HepG2 (cell line): ENCODE results near the gene RAMAC. TPM values are rescaled to one million over a fixed set of nuclear protein-coding genes. Genes with fewer than 3 reads are reported as not detected.

Source experiments
- ATAC-seq: fragments of 200-7000 bp; cut with Tn5 transposase; 3 replicates; pipeline ENCODE4 v1.9.1; 2020; ENCODE audit warnings: mild to moderate bottlenecking, moderate library complexity
- BruUV-seq: library from RNA; stranded (reverse); fragments of 400-500 nt; replicated peaks from 2 replicates; lab custom pipeline; 2021; lab: Mats Ljungman, UMichigan
- CTCF ChIA-PET: fragments of 300-600 bp; formaldehyde crosslinking; extraction: SDS; loops from one replicate; lab custom pipeline; 2021; ENCODE audit warnings: low total read pairs, inconsistent platforms, low intra/inter-chr PET ratio; lab: Yijun Ruan, JAX
- POLR2A ChIA-PET: fragments of 350-600 bp; sonication (Branson Sonifier 250); formaldehyde crosslinking; loops from one replicate; lab custom pipeline; 2020; ENCODE audit warnings: antibody characterized with exemption, inconsistent platforms; lab: Yijun Ruan, JAX
- DNase-seq: peaks from one replicate; pipeline ENCODE4 v3.0.0-alpha.2; 2015; ENCODE audit warnings: low spot score
- FAIRE-seq: peaks from 3 replicates; lab custom pipeline; 2011; peaks lifted over from hg19 to GRCh38; lab: Jason Lieb, UNC
- H2AFZ ChIP-seq: one replicate; pipeline ENCODE4 v1.6.1; 2011; ENCODE audit warnings: low read length, inconsistent platforms
- H3K27ac ChIP-seq: fragments of 300-600 bp; 3 replicates; pipeline ENCODE4 v1.8.0; 2011; ENCODE audit warnings: mixed run types, mild to moderate bottlenecking, mixed read lengths, low read length, inconsistent platforms; ENCODE audit not compliant: insufficient read depth; ENCODE audit errors: extremely low read length
- H3K27me3 ChIP-seq, 2 experiments: fragments of 200-600 bp in 1 of 2; 2 replicates in 1 of 2; 3 replicates in 1 of 2; pipeline versions ENCODE4 v1.6.0 to v1.8.0; 2011; ENCODE audit warnings: low read length in 2 of 2, mild to moderate bottlenecking in 2 of 2, moderate library complexity in 2 of 2, inconsistent platforms in 1 of 2; ENCODE audit not compliant: insufficient read depth in 2 of 2, control insufficient read depth in 1 of 2
- H3K36me3 ChIP-seq, 2 experiments: fragments of 200-600 bp in 1 of 2; replicated peaks in 1 of 2; 2 replicates in 1 of 2; 3 replicates in 1 of 2; pipeline versions ENCODE4 v1.5.1 to v1.8.0; 2011; ENCODE audit warnings: low read length in 2 of 2, inconsistent platforms in 1 of 2; ENCODE audit not compliant: insufficient read depth in 2 of 2, control insufficient read depth in 1 of 2
- H3K4me1 ChIP-seq: 2 replicates; pipeline ENCODE4 v1.5.1; 2012; ENCODE audit warnings: low read length, inconsistent platforms; ENCODE audit not compliant: insufficient read depth
- H3K4me2 ChIP-seq: 2 replicates; pipeline ENCODE4 v1.6.0; 2011; ENCODE audit warnings: low read depth, low read length, inconsistent platforms
- H3K4me3 ChIP-seq, 3 experiments: fragments of 200-600 bp in 1 of 3; sonication (generic), shearing (Covaris generic) in 1 of 3; replicated peaks in 1 of 3; 2 replicates each; pipeline ENCODE4 v1.5.1; 2011 to 2016; ENCODE audit warnings: low read length in 3 of 3, inconsistent platforms in 2 of 3, low read depth in 2 of 3, mild to moderate bottlenecking in 2 of 3, control low read depth in 1 of 3, mixed read lengths in 1 of 3; ENCODE audit not compliant: insufficient read depth in 1 of 3
- H3K79me2 ChIP-seq: one replicate; pipeline ENCODE4 v1.6.1; 2011; ENCODE audit warnings: low read length, inconsistent platforms; ENCODE audit not compliant: insufficient read depth
- H3K9ac ChIP-seq: 2 replicates; pipeline ENCODE4 v1.6.0; 2011; ENCODE audit warnings: mild to moderate bottlenecking, low read depth, low read length, inconsistent platforms; ENCODE audit not compliant: insufficient read depth
- H3K9me3 ChIP-seq: 2 replicates; pipeline ENCODE4 v1.5.1; 2012; ENCODE audit warnings: mild to moderate bottlenecking, low read length
- H4K20me1 ChIP-seq: 2 replicates; pipeline ENCODE4 v1.6.0; 2011; ENCODE audit warnings: inconsistent platforms, mild to moderate bottlenecking, low read length, moderate library complexity; ENCODE audit not compliant: insufficient read depth
- CEBPG ChIP-seq: IDR thresholded peaks from 2 replicates; pipeline ENCODE4 v1.6.1; 2016
- ESRRA ChIP-seq: sonication (generic); formaldehyde crosslinking; IDR thresholded peaks from 2 replicates; pipeline ENCODE4 v1.5.1; 2020; ENCODE audit warnings: mild to moderate bottlenecking, low read depth, missing genetic modification reagents
- MAZ ChIP-seq, 2 experiments: sonication (generic) in 1 of 2; formaldehyde crosslinking in 1 of 2; IDR thresholded peaks; 2 replicates each; pipeline versions ENCODE4 v1.5.0 to v1.6.1; 2012 to 2020; ENCODE audit warnings: low read depth in 2 of 2, mild to moderate bottlenecking in 2 of 2, borderline replicate concordance in 1 of 2, improper control_type of control experiment in 1 of 2, low read length in 1 of 2, missing genetic modification reagents in 1 of 2, moderate library complexity in 1 of 2
- MLLT10 ChIP-seq: sonication (generic); formaldehyde crosslinking; IDR thresholded peaks from 2 replicates; pipeline ENCODE4 v1.4.0; 2020; ENCODE audit warnings: missing genetic modification reagents
- PHF5A ChIP-seq: IDR thresholded peaks from one replicate; pipeline ENCODE4 v1.6.1; 2018; ENCODE audit warnings: low read depth, missing genetic modification reagents; ENCODE audit not compliant: unreplicated experiment
- PHF8 ChIP-seq: sonication (generic); formaldehyde crosslinking; IDR thresholded peaks from 2 replicates; pipeline ENCODE4 v1.5.0; 2020; ENCODE audit warnings: missing genetic modification reagents
- RFXANK ChIP-seq: IDR thresholded peaks from 2 replicates; pipeline ENCODE4 v1.6.1; 2016
- TBX3 ChIP-seq: fragments of 450-650 bp; IDR thresholded peaks from 2 replicates; pipeline ENCODE4 v1.6.1; 2017; ENCODE audit warnings: antibody characterized with exemption, mild to moderate bottlenecking, inconsistent platforms, borderline replicate concordance
- ZNF678 ChIP-seq: sonication (generic); formaldehyde crosslinking; IDR thresholded peaks from 2 replicates; pipeline ENCODE4 v1.4.0; 2020; ENCODE audit warnings: mild to moderate bottlenecking, missing genetic modification reagents
- WGBS: methylation state at CpG from one replicate; pipeline ENCODE4 v1.1.6; 2017; ENCODE audit warnings: low lambda C conversion rate; 5-methylcytosine and 5-hydroxymethylcytosine counted together
- in situ Hi-C: cut with HindIII; loops from 2 replicates; pipeline ENCODE4 v1.10.0; 2017; ENCODE audit warnings: low pct_unique_long_range_greater_than_20kb; ENCODE audit not compliant: extremely low pct_ligation_motif_present
- intact Hi-C: fragments of 100-400 bp; cut with micrococcal nuclease; formaldehyde crosslinking; loops from one replicate; pipeline ENCODE4 v1.10.0; 2022; ENCODE audit not compliant: unreplicated experiment
- polyA plus RNA-seq, 8 experiments: library from polyadenylated mRNA; depleted of rRNA in 3 of 8; stranded (reverse) in 7 of 8; unstranded in 1 of 8; fragments of >200 nt; fragmentation: Illumina TruSeq in 4 of 8; extraction: Trizol in 4 of 8; gene quantifications; 2 replicates each; pipeline versions ENCODE4 v1.2.1 to v1.2.3, GENCODE V29; 2011 to 2016; ENCODE audit warnings: low read depth in 4 of 8, missing spikeins in 1 of 8, mixed read lengths in 1 of 8; ENCODE audit not compliant: insufficient read depth in 1 of 8
- total RNA-seq, 5 experiments: library from RNA; depleted of rRNA; stranded (reverse); fragments of >200 nt; fragmentation: Illumina TruSeq; extraction: Trizol; gene quantifications; 2 replicates each; pipeline ENCODE4 v1.2.3, GENCODE V29; 2016; ENCODE audit warnings: low read depth in 1 of 5
- TF ChIP-seq, protein P1 (sequence below): sonication (generic); formaldehyde crosslinking; IDR thresholded peaks from 2 replicates; pipeline ENCODE4 v1.4.0; 2020; ENCODE audit warnings: mild to moderate bottlenecking, missing genetic modification reagents, borderline replicate concordance
- TF ChIP-seq, protein P2 (sequence below): sonication (generic); formaldehyde crosslinking; IDR thresholded peaks from 2 replicates; pipeline ENCODE4 v1.5.1; 2020; ENCODE audit warnings: mild to moderate bottlenecking, missing genetic modification reagents, moderate library complexity
- TF ChIP-seq, protein P3 (sequence below): IDR thresholded peaks from 2 replicates; pipeline ENCODE4 v1.6.1; 2016; ENCODE audit warnings: low read depth
- TF ChIP-seq, protein P4 (sequence below): sonication (generic); formaldehyde crosslinking; conservative IDR thresholded peaks from 2 replicates; pipeline ENCODE4 v1.4.0; 2020; ENCODE audit warnings: missing genetic modification reagents

Gene RAMAC
- total and polyA plus RNA-seq, 2 of the 13 experiments (the other 11 are each of a cell fraction or from before 2014, with no cell fraction given) = 22.2 to 45.9 TPM

DNA sequence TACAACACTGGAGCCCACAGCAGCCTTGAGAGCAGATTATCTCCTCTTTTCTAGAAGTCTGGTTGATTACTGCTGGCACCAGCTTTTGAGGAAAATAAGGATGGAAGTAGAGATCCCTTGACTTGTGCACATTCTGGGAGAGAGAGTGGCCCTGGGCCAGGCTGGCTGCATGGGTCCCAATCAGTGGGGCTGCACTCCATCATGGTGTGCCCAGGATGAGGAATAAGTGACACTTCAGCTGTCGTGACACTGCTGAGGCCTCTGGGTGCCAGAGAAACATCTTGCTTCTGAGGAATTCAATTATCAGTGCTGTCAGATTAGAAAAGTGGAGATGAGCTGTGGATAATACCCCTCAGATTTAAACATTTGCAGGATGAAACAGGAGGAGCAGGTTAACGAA, 9.1 kb downstream of the RAMAC start:
- intact Hi-C loops (no loop called here), in situ Hi-C loops (no loop called here)
- Histone ChIP-seq H3K4me3 (no peak overlapping the region), H3K36me3 (0 out of 5 replicates have a peak, but pooled peaks cover 0 to 3% of the 10 kb centered on the region in 2 experiments), H3K27ac (no peak overlapping the region), H3K9ac (no peak overlapping the region), H3K79me2 (no peaks in the 10 kb centered on the region), H3K4me2 (no peak overlapping the region), H4K20me1 (no peaks in the 10 kb centered on the region), H3K27me3 (no peaks in the 10 kb centered on the region), H3K4me1 (no peaks in the 10 kb centered on the region), H2AFZ (no peak overlapping the region), H3K9me3 (no peaks in the 10 kb centered on the region)
- no TSS peak for BruUV-seq
- ChIA-PET POLR2A (interaction anchor here (0.8 to 2.1 kb wide), 3 partner anchors 9 to 245 kb away, joined by 3 to 4 read pairs (median 3); partner anchors contain the start of gene RAMAC), CTCF (no interaction called here)
- DNase-seq (no peak), FAIRE-seq (no peak), ATAC-seq (no peak)
- WGBS = 97% methylated on average over 2 of the region's 2 CpGs
- TF ChIP-seq MLLT10 (CRISPR knock-in tag) (no peak), MAZ (IDR thresholded peaks at IDR 0.05; ENCODE audit: borderline replicate concordance, low read depth, low read length) (no peak), MAZ (CRISPR knock-in tag; IDR thresholded peaks at IDR 0.05; ENCODE audit: low read depth) (no peak), CEBPG (CRISPR knock-in tag) (no peak), PHF8 (CRISPR knock-in tag) (no peak), ESRRA (CRISPR knock-in tag) (no peak), ZNF678 (CRISPR knock-in tag) (no peak), TBX3 (no peak), RFXANK (CRISPR knock-in tag) (no peak), PHF5A (no peak)
- TF ChIP-seq, protein P1, sequence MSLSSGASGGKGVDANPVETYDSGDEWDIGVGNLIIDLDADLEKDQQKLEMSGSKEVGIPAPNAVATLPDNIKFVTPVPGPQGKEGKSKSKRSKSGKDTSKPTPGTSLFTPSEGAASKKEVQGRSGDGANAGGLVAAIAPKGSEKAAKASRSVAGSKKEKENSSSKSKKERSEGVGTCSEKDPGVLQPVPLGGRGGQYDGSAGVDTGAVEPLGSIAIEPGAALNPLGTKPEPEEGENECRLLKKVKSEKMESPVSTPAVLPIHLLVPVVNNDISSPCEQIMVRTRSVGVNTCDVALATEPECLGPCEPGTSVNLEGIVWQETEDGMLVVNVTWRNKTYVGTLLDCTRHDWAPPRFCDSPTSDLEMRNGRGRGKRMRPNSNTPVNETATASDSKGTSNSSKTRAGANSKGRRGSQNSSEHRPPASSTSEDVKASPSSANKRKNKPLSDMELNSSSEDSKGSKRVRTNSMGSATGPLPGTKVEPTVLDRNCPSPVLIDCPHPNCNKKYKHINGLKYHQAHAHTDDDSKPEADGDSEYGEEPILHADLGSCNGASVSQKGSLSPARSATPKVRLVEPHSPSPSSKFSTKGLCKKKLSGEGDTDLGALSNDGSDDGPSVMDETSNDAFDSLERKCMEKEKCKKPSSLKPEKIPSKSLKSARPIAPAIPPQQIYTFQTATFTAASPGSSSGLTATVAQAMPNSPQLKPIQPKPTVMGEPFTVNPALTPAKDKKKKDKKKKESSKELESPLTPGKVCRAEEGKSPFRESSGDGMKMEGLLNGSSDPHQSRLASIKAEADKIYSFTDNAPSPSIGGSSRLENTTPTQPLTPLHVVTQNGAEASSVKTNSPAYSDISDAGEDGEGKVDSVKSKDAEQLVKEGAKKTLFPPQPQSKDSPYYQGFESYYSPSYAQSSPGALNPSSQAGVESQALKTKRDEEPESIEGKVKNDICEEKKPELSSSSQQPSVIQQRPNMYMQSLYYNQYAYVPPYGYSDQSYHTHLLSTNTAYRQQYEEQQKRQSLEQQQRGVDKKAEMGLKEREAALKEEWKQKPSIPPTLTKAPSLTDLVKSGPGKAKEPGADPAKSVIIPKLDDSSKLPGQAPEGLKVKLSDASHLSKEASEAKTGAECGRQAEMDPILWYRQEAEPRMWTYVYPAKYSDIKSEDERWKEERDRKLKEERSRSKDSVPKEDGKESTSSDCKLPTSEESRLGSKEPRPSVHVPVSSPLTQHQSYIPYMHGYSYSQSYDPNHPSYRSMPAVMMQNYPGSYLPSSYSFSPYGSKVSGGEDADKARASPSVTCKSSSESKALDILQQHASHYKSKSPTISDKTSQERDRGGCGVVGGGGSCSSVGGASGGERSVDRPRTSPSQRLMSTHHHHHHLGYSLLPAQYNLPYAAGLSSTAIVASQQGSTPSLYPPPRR (CRISPR knock-in tag) = no peak
- TF ChIP-seq, protein P2, sequence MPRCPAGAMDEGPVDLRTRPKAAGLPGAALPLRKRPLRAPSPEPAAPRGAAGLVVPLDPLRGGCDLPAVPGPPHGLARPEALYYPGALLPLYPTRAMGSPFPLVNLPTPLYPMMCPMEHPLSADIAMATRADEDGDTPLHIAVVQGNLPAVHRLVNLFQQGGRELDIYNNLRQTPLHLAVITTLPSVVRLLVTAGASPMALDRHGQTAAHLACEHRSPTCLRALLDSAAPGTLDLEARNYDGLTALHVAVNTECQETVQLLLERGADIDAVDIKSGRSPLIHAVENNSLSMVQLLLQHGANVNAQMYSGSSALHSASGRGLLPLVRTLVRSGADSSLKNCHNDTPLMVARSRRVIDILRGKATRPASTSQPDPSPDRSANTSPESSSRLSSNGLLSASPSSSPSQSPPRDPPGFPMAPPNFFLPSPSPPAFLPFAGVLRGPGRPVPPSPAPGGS (CRISPR knock-in tag) = no peak
- TF ChIP-seq, protein P3, sequence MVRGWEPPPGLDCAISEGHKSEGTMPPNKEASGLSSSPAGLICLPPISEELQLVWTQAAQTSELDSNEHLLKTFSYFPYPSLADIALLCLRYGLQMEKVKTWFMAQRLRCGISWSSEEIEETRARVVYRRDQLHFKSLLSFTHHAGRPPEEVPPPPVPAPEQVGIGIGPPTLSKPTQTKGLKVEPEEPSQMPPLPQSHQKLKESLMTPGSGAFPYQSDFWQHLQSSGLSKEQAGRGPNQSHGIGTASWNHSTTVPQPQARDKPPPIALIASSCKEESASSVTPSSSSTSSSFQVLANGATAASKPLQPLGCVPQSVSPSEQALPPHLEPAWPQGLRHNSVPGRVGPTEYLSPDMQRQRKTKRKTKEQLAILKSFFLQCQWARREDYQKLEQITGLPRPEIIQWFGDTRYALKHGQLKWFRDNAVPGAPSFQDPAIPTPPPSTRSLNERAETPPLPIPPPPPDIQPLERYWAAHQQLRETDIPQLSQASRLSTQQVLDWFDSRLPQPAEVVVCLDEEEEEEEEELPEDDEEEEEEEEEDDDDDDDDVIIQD (CRISPR knock-in tag) = no peak
- TF ChIP-seq, protein P4, sequence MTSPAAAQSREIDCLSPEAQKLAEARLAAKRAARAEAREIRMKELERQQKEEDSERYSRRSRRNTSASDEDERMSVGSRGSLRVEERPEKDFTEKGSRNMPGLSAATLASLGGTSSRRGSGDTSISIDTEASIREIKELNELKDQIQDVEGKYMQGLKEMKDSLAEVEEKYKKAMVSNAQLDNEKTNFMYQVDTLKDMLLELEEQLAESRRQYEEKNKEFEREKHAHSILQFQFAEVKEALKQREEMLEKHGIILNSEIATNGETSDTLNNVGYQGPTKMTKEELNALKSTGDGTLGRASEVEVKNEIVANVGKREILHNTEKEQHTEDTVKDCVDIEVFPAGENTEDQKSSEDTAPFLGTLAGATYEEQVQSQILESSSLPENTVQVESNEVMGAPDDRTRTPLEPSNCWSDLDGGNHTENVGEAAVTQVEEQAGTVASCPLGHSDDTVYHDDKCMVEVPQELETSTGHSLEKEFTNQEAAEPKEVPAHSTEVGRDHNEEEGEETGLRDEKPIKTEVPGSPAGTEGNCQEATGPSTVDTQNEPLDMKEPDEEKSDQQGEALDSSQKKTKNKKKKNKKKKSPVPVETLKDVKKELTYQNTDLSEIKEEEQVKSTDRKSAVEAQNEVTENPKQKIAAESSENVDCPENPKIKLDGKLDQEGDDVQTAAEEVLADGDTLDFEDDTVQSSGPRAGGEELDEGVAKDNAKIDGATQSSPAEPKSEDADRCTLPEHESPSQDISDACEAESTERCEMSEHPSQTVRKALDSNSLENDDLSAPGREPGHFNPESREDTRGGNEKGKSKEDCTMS (CRISPR knock-in tag) = no peak
